HepG2 (cell line): Measurements from ENCODE around the gene MYOM1. TPM values are rescaled to one million over a fixed set of nuclear protein-coding genes. Genes with fewer than 3 reads are reported as not detected.

ENCODE experiments used
- GABPB1 ChIP-seq: IDR thresholded peaks from 2 replicates; pipeline ENCODE4 v1.6.1; 2016; ENCODE audit warnings: mild to moderate bottlenecking, missing genetic modification reagents, moderate library complexity, missing compliant biosample characterization
- SYNCRIP ChIP-seq: fragments of 200-400 bp; formaldehyde crosslinking; IDR thresholded peaks from 2 replicates; pipeline ENCODE4 v1.6.1; 2018; ENCODE audit warnings: mild to moderate bottlenecking, low read depth, low read length; ENCODE audit not compliant: insufficient read depth
- TGIF2 ChIP-seq: IDR thresholded peaks from 2 replicates; pipeline ENCODE4 v1.6.1; 2016; ENCODE audit warnings: control low read depth, missing compliant biosample characterization
- ZFX ChIP-seq: sonication (generic); formaldehyde crosslinking; IDR thresholded peaks from 2 replicates; pipeline ENCODE4 v1.4.0; 2020; ENCODE audit warnings: mild to moderate bottlenecking, low read depth, missing genetic modification reagents, moderate library complexity
- ZNF121 ChIP-seq: sonication (generic); formaldehyde crosslinking; IDR thresholded peaks from 2 replicates; pipeline ENCODE4 v1.5.0; 2020; ENCODE audit warnings: mild to moderate bottlenecking, missing genetic modification reagents
- ZNF136 ChIP-seq: sonication (generic); formaldehyde crosslinking; IDR thresholded peaks from 2 replicates; pipeline ENCODE4 v1.8.1; 2022; ENCODE audit warnings: low read depth, mild to moderate bottlenecking, moderate library complexity, missing genetic modification reagents
- ZNF207 ChIP-seq: fragments of 450-650 bp; IDR thresholded peaks from 2 replicates; pipeline ENCODE4 v1.6.1; 2016; ENCODE audit warnings: antibody characterized with exemption, borderline replicate concordance
- ZNF33A ChIP-seq: sonication (generic); formaldehyde crosslinking; IDR thresholded peaks from 2 replicates; pipeline ENCODE4 v1.5.1; 2020; ENCODE audit warnings: missing genetic modification reagents, mild to moderate bottlenecking, moderate library complexity, borderline replicate concordance
- ZNF652 ChIP-seq: IDR thresholded peaks from 2 replicates; pipeline ENCODE4 v1.6.1; 2016; ENCODE audit warnings: low read depth, borderline replicate concordance
- polyA plus RNA-seq, 8 experiments: library from polyadenylated mRNA; depleted of rRNA in 3 of 8; stranded (reverse) in 7 of 8; unstranded in 1 of 8; fragments of >200 nt; fragmentation: Illumina TruSeq in 4 of 8; extraction: Trizol in 4 of 8; gene quantifications; 2 replicates each; pipeline versions ENCODE4 v1.2.1 to v1.2.3, GENCODE V29; 2011 to 2016; ENCODE audit warnings: low read depth in 4 of 8, missing spikeins in 1 of 8, mixed read lengths in 1 of 8; ENCODE audit not compliant: insufficient read depth in 1 of 8
- total RNA-seq, 5 experiments: library from RNA; depleted of rRNA; stranded (reverse); fragments of >200 nt; fragmentation: Illumina TruSeq; extraction: Trizol; gene quantifications; 2 replicates each; pipeline ENCODE4 v1.2.3, GENCODE V29; 2016; ENCODE audit warnings: low read depth in 1 of 5
- TF ChIP-seq, protein P1 (sequence below), 2 experiments: fragments of 450-650 bp in 1 of 2; sonication (generic) in 1 of 2; formaldehyde crosslinking in 1 of 2; IDR thresholded peaks; 2 replicates each; pipeline versions ENCODE4 v1.6.1 to v1.8.0; 2016 to 2022; ENCODE audit warnings: antibody characterized with exemption in 1 of 2, mild to moderate bottlenecking in 1 of 2, missing genetic modification reagents in 1 of 2
- TF ChIP-seq, protein P2 (sequence below): sonication (generic); formaldehyde crosslinking; IDR thresholded peaks from 2 replicates; pipeline ENCODE4 v1.8.1; 2022; ENCODE audit warnings: low read depth, mild to moderate bottlenecking, missing genetic modification reagents
- TF ChIP-seq, protein P3 (sequence below), 2 experiments: sonication (generic) in 1 of 2; formaldehyde crosslinking in 1 of 2; IDR thresholded peaks; 2 replicates each; pipeline versions ENCODE4 v1.4.0 to v1.6.1; 2016 to 2020; ENCODE audit warnings: borderline replicate concordance in 1 of 2, low read depth in 1 of 2, mild to moderate bottlenecking in 1 of 2, missing genetic modification reagents in 1 of 2

The MYOM1 gene
- total and polyA plus RNA-seq, 2 of the 13 experiments (the other 11 are each of a cell fraction or from before 2014, with no cell fraction given): 0.46 to 0.98 TPM

DNA sequence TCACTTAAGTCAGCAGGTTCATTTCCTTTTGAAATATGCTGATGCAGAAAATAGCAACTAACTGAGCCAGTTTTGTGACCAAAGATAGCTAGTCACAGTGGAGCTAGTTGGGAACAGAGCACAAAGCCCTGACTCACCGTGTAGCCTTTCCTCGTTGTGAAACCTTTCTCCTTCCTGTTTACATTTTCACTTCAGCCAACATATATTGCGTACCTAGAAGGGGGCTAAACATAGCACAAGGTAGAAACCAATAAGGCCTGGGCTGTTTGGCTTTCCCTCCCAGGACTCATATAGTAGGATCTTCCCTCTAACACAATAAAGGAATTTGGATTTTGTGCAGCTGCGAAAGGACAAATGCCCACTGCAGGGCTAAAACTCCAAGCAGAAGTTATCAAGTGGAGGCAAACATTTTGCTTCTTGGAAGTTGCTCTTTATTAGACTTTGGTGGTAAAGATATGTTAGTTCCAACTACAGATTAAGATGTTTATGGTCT lies 182.3 kb downstream of the MYOM1 start (continued):
- TF ChIP-seq, protein P1, sequence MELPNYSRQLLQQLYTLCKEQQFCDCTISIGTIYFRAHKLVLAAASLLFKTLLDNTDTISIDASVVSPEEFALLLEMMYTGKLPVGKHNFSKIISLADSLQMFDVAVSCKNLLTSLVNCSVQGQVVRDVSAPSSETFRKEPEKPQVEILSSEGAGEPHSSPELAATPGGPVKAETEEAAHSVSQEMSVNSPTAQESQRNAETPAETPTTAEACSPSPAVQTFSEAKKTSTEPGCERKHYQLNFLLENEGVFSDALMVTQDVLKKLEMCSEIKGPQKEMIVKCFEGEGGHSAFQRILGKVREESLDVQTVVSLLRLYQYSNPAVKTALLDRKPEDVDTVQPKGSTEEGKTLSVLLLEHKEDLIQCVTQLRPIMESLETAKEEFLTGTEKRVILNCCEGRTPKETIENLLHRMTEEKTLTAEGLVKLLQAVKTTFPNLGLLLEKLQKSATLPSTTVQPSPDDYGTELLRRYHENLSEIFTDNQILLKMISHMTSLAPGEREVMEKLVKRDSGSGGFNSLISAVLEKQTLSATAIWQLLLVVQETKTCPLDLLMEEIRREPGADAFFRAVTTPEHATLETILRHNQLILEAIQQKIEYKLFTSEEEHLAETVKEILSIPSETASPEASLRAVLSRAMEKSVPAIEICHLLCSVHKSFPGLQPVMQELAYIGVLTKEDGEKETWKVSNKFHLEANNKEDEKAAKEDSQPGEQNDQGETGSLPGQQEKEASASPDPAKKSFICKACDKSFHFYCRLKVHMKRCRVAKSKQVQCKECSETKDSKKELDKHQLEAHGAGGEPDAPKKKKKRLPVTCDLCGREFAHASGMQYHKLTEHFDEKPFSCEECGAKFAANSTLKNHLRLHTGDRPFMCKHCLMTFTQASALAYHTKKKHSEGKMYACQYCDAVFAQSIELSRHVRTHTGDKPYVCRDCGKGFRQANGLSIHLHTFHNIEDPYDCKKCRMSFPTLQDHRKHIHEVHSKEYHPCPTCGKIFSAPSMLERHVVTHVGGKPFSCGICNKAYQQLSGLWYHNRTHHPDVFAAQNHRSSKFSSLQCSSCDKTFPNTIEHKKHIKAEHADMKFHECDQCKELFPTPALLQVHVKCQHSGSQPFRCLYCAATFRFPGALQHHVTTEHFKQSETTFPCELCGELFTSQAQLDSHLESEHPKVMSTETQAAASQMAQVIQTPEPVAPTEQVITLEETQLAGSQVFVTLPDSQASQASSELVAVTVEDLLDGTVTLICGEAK (IDR thresholded peaks at IDR 0.05): no peak
- TF ChIP-seq, protein P1 (CRISPR knock-in tag; IDR thresholded peaks at IDR 0.05): no peak; the same call in 1 of the 2 replicates
- TF ChIP-seq ZNF121 (CRISPR knock-in tag) (peak; percentile 40; the same call in 1 of the 2 replicates), ZNF33A (CRISPR knock-in tag) (no peak; the same call in 1 of the 2 replicates), SYNCRIP (no peak), ZNF207 (no peak), GABPB1 (CRISPR knock-in tag) (peak; percentile 75), ZNF136 (CRISPR knock-in tag) (peak; percentile 59; the same call in 1 of the 2 replicates), TGIF2 (peak; percentile 62; the same call in 1 of the 2 replicates), ZNF652 (CRISPR knock-in tag) (peak; percentile 37; the same call in 1 of the 2 replicates), ZFX (peak; percentile 73)
- TF ChIP-seq, protein P2, sequence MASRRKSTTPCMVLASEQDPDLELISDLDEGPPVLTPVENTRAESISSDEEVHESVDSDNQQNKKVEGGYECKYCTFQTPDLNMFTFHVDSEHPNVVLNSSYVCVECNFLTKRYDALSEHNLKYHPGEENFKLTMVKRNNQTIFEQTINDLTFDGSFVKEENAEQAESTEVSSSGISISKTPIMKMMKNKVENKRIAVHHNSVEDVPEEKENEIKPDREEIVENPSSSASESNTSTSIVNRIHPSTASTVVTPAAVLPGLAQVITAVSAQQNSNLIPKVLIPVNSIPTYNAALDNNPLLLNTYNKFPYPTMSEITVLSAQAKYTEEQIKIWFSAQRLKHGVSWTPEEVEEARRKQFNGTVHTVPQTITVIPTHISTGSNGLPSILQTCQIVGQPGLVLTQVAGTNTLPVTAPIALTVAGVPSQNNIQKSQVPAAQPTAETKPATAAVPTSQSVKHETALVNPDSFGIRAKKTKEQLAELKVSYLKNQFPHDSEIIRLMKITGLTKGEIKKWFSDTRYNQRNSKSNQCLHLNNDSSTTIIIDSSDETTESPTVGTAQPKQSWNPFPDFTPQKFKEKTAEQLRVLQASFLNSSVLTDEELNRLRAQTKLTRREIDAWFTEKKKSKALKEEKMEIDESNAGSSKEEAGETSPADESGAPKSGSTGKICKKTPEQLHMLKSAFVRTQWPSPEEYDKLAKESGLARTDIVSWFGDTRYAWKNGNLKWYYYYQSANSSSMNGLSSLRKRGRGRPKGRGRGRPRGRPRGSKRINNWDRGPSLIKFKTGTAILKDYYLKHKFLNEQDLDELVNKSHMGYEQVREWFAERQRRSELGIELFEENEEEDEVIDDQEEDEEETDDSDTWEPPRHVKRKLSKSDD (CRISPR knock-in tag): no peak
- TF ChIP-seq, protein P3, sequence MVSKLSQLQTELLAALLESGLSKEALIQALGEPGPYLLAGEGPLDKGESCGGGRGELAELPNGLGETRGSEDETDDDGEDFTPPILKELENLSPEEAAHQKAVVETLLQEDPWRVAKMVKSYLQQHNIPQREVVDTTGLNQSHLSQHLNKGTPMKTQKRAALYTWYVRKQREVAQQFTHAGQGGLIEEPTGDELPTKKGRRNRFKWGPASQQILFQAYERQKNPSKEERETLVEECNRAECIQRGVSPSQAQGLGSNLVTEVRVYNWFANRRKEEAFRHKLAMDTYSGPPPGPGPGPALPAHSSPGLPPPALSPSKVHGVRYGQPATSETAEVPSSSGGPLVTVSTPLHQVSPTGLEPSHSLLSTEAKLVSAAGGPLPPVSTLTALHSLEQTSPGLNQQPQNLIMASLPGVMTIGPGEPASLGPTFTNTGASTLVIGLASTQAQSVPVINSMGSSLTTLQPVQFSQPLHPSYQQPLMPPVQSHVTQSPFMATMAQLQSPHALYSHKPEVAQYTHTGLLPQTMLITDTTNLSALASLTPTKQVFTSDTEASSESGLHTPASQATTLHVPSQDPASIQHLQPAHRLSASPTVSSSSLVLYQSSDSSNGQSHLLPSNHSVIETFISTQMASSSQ (IDR thresholded peaks at IDR 0.05; ENCODE audit: low read depth): peak; percentile 33; the same call in 1 of the 2 replicates
- TF ChIP-seq, protein P3 (CRISPR knock-in tag; IDR thresholded peaks at IDR 0.05; ENCODE audit: borderline replicate concordance): peak; percentile 54; the same call in 1 of the 2 replicates
